ENCODE results near the gene BBC3. TPM values are rescaled to one million over a fixed set of nuclear protein-coding genes. Genes with fewer than 3 reads are reported as not detected.

Gene BBC3
- total RNA-seq, 2 experiments from 2014 or later: 23.2 to 26.2 TPM

DNA sequence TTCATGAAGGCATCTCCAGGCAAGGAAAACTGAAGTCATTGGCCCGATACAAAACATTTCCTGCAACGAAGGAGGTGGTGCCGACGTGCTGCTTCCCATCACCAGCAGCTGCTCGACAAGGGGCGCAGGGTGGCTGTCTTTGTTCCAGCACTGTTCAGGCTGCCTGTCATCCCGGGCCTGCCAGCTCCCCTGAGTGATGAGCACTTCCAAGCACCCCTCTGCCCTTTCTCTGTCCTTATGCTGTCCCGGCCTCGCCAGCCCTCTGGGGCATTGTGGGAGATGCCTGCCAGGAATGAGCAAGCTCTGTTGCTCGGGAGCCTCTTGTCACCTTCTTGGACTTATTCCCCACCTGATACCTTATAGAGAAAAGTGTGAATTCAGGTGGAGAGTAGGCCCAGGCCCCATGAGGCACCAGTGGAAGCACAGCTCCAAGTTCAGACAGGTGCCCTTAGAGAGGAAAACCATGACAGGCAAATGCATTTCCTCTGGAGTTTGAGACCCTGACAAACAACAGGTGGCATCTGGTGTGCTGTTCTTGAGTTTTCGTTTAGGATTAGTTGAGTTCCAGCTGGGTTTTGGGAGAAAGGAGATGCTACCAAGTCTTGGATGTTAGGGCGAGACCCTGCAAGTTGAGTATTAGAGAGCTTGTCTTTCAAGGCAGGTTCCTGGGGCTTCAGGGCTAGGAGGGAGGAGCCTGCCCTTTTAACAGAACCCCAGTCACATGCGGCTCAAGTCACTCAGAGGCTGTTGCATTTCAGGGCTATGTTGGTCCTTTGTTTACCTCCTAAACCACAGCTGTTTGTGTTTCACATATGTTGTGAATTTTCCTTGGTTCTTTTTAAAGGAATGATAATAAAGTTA, 21.4 kb downstream of the BBC3 start:
- peak overlapping the region; percentile 55 for H3K27ac Mint-ChIP-seq
- no peak overlapping the region for H3K4me3 Mint-ChIP-seq
- TF ChIP-seq CTCF (IDR thresholded peaks at IDR 0.05): no peak
- peaks cover 33% of the 10 kb centered on the region for H3K36me3 Mint-ChIP-seq (ENCODE audit: low read depth)
- intact Hi-C loops (cut with micrococcal nuclease): loop anchor here (2.0 kb wide), 1 partner anchor 35 kb away; no protein-coding TSS in a partner anchor
- peaks cover 14% of the 10 kb centered on the region for H3K4me1 Mint-ChIP-seq (ENCODE audit: low read depth)
- DNase-seq (no peak), ATAC-seq (no peak)
- CTCF ChIA-PET: interaction anchor here (0.9 to 11.2 kb wide), 24 partner anchors 10 to 199 kb away, joined by 3 to 399 read pairs (median 8); partner anchors contain the start of genes CCDC9 and SAE1
- H3K27me3 Mint-ChIP-seq: no peaks in the 10 kb centered on the region
- no peaks in the 10 kb centered on the region for H3K9me3 Mint-ChIP-seq
- POLR2A ChIA-PET: interaction anchor here (0.9 to 5.0 kb wide), 9 partner anchors 8 to 78 kb away, joined by 3 to 35 read pairs (median 8); partner anchors contain the start of gene CCDC9

DNA sequence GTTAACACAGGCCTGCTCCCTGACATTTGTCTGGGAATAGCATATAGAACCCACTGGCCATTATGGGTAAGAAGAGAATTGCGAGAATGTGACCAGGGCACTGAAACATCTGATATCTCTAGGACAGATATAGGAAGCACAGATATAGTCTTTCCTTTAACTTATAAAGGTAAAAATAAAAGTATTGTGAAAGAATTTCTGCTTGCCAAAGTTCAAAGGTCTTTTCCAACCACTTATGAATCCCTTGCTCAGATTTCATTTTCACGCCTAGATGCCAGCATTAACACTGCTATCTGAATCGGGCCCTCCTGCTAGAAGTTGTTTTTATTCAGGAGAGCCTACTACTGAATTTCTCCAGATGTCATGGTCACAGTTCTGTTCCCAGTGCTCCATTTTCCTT, 27.7 kb downstream of the BBC3 start:
- POLR2A ChIA-PET: no interaction called here

DNA sequence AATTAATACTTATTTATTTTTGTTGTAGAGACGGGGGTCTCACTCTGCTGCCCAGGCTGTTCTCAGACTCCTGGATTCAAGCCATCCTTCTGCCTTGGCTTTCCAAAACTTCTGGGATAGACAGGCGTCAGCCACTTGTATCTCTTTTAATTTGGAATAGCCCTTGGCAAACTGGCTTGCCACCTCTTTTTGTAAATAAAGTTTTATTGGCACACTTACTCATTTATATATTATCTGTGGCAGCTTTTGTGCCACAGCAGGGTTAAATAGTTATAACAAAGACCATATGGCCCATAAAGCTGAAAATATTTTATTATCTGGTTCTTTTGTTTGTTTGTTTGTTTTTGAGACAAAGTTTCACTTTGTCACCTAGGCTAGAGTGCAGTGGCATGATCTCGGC, 30.5 kb downstream of the BBC3 start:
- no peak for DNase-seq
- Mint-ChIP-seq H3K27ac (no peak overlapping the region), H3K36me3 (ENCODE audit: low read depth) (peaks cover 44% of the 10 kb centered on the region), H3K4me3 (no peak overlapping the region), H3K4me1 (ENCODE audit: low read depth) (peaks cover 5% of the 10 kb centered on the region), H3K9me3 (no peaks in the 10 kb centered on the region), H3K27me3 (no peaks in the 10 kb centered on the region)
- no peak for ATAC-seq
- intact Hi-C loops (cut with micrococcal nuclease): no loop called here
- ChIA-PET POLR2A (interaction anchor here (0.6 to 2.5 kb wide), 3 partner anchors 10 to 24 kb away, joined by 3 to 8 read pairs (median 3); no protein-coding TSS in a partner anchor), CTCF (interaction anchor here (1.8 to 7.3 kb wide), 4 partner anchors 10 to 47 kb away, joined by 3 to 36 read pairs (median 14); no protein-coding TSS in a partner anchor)
- TF ChIP-seq CTCF (IDR thresholded peaks at IDR 0.05): no peak

More for the DNA sequence above, 27.7 kb downstream of the BBC3 start:
- H3K9me3 Mint-ChIP-seq: no peaks in the 10 kb centered on the region
- no peak overlapping the region for H3K4me3 Mint-ChIP-seq
- no peaks in the 10 kb centered on the region for H3K27me3 Mint-ChIP-seq
- H3K4me1 Mint-ChIP-seq (ENCODE audit: low read depth): peaks cover 5% of the 10 kb centered on the region
- no peak for DNase-seq
- peaks cover 41% of the 10 kb centered on the region for H3K36me3 Mint-ChIP-seq (ENCODE audit: low read depth)
- H3K27ac Mint-ChIP-seq: peak overlapping the region; percentile 8
- ATAC-seq: no peak
- intact Hi-C loops (cut with micrococcal nuclease): no loop called here
- CTCF ChIA-PET: no interaction called here
- no peak for TF ChIP-seq CTCF (IDR thresholded peaks at IDR 0.05)

- Mint-ChIP-seq H3K9me3 (no peaks in the 10 kb centered on the region), H3K27ac (no peak overlapping the region), H3K36me3 (ENCODE audit: low read depth) (peaks cover 31% of the 10 kb centered on the region), H3K4me1 (ENCODE audit: low read depth) (peaks cover 5% of the 10 kb centered on the region), H3K27me3 (no peaks in the 10 kb centered on the region), H3K4me3 (no peak overlapping the region)
- intact Hi-C loops (cut with micrococcal nuclease): no loop called here
- no peak for ATAC-seq
- CTCF ChIA-PET: interaction anchor here (0.9 to 7.3 kb wide), 4 partner anchors 10 to 51 kb away, joined by 3 to 36 read pairs (median 6); no protein-coding TSS in a partner anchor
- DNase-seq: no peak
- POLR2A ChIA-PET: interaction anchor here (1.7 kb wide), 1 partner anchor 10 kb away, joined by 4 read pairs; no protein-coding TSS in a partner anchor
- no peak for TF ChIP-seq CTCF (IDR thresholded peaks at IDR 0.05)
Observed at GRCh38 chr19:47197141-47197540, 33.9 kb downstream of the BBC3 start.

GRCh38 chr19:47195434-47195833, 35.6 kb downstream of the BBC3 start:
- no peak for TF ChIP-seq CTCF (IDR thresholded peaks at IDR 0.05)
- ATAC-seq (no peak), DNase-seq (no peak)
- Mint-ChIP-seq H3K4me3 (no peak overlapping the region), H3K36me3 (ENCODE audit: low read depth) (peaks cover 37% of the 10 kb centered on the region), H3K4me1 (ENCODE audit: low read depth) (peaks cover 18% of the 10 kb centered on the region), H3K9me3 (no peaks in the 10 kb centered on the region), H3K27me3 (no peaks in the 10 kb centered on the region), H3K27ac (no peak overlapping the region)
- intact Hi-C loops (cut with micrococcal nuclease): no loop called here
- ChIA-PET POLR2A (no interaction called here), CTCF (interaction anchor here (7.3 kb wide), 1 partner anchor 15 kb away, joined by 36 read pairs; no protein-coding TSS in a partner anchor)

Measured in activated CD8-positive, alpha-beta T cell treated with anti-CD3 and anti-CD28 coated beads for 36 hours (primary cell).